ENCODE measurements around the gene PDP2. TPM values are rescaled to one million over a fixed set of nuclear protein-coding genes. Genes with fewer than 3 reads are reported as not detected.

Gene PDP2
- total RNA-seq, 2 experiments from 2014 or later = 3.3 to 5.9 TPM

DNA sequence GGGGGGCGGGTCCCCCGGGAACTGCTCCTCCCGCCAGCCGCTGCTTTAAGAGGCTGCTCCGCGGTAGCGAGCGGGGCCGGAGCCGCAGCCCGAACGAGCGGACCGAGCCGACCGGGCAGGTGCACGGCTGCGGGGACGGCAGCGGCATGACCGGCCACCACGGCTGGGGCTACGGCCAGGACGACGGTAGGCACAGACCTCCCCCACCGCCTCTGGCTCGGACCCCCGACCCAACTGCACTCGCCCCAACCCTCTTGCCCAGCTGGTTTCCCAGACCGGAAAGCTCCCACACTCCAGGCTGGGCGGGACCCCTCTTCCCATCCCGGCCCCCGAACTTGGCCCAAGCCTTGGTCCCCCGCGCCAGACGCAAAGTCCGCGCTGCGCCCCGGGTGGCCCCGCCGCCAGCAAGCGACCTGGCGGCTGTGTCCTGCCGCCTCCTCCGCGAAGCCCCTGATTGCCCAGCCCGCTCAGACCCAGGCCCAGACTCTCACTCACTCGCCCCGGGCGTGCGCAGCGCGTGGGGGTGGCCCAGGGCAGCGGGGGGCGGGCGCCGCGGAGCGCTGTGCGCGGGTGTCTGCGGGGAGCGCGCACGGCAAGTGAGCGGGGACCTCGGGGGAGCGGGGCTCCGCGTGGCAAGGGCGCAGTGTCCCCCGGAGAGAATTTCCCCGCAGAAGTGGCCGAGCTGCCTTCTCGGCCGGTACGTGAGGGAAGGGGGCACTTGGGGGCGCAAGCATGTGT lies 35.8 kb upstream of the PDP2 start, which contains the start of gene CA7:
CA7 (plus strand) TSS at position 73 of the 738 bp plus-strand sequence; CDS start at position 147, 74 bp downstream.
- no peak within 1 kb of the TSS for H3K27ac ChIP-seq (ENCODE audit: low read depth in 1 of 2, low read length in 2 of 2)
- Mint-ChIP-seq H3K27ac (no peak within 1 kb of the TSS), H3K36me3 (ENCODE audit: low read depth) (no peaks in the 10 kb centered on the region), H3K4me3 (peak within 1 kb of the TSS; percentile 54), H3K27me3 (peaks cover 62% of the 10 kb centered on the region), H3K9me3 (no peaks in the 10 kb centered on the region), H3K4me1 (ENCODE audit: low read depth) (peaks cover 11% of the 10 kb centered on the region)
- ChIA-PET POLR2A (interaction anchor here (1.2 kb wide), 1 partner anchor 14 kb away, joined by 3 read pairs; the partner anchor contains the start of gene NAE1), CTCF (no interaction called here)
- TF ChIP-seq, protein P1, sequence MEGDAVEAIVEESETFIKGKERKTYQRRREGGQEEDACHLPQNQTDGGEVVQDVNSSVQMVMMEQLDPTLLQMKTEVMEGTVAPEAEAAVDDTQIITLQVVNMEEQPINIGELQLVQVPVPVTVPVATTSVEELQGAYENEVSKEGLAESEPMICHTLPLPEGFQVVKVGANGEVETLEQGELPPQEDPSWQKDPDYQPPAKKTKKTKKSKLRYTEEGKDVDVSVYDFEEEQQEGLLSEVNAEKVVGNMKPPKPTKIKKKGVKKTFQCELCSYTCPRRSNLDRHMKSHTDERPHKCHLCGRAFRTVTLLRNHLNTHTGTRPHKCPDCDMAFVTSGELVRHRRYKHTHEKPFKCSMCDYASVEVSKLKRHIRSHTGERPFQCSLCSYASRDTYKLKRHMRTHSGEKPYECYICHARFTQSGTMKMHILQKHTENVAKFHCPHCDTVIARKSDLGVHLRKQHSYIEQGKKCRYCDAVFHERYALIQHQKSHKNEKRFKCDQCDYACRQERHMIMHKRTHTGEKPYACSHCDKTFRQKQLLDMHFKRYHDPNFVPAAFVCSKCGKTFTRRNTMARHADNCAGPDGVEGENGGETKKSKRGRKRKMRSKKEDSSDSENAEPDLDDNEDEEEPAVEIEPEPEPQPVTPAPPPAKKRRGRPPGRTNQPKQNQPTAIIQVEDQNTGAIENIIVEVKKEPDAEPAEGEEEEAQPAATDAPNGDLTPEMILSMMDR (IDR thresholded peaks at IDR 0.05) = no peak
- no peak within 1 kb of the TSS for H3K4me3 ChIP-seq (ENCODE audit: low read length)
- H3K36me3 ChIP-seq (ENCODE audit: insufficient read depth, low read length) = no peaks in the 10 kb centered on the region
- peaks cover 33 to 40% of the 10 kb centered on the region in 2 experiments for H3K27me3 ChIP-seq (ENCODE audit: control insufficient read depth in 1 of 2, insufficient read depth in 2 of 2, low read length in 2 of 2)
- ATAC-seq (ENCODE audit: poor library complexity) (no peak), DNase-seq (no peak)
- peaks cover 7% of the 10 kb centered on the region for H3K4me1 ChIP-seq (ENCODE audit: insufficient read depth, low read length)
- H3K9me3 ChIP-seq (ENCODE audit: control insufficient read depth in 1 of 2, insufficient read depth in 1 of 2, low read length in 2 of 2) = peaks cover 0 to 4% of the 10 kb centered on the region in 2 experiments
- intact Hi-C loops (cut with DNase I, micrococcal nuclease) = no loop called here

DNA sequence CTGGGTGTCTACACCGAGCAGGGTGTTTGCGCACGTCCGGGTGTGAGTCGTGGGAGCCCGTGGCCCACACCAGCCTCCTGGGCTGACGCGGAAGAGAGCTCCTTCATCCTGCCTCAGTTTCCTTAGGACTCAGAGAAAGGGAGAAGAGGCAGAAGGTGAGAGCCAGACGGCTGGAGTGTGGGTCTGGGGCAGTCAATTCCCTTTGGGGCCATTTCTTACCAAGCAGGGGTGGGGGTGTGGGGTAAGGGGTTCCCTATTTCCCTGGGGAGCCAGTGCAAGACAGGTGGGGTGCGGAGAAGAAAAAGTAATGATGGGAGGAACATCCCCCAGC lies 35.3 kb upstream of the PDP2 start:
- H3K9me3 Mint-ChIP-seq = no peaks in the 10 kb centered on the region
- no peak overlapping the region for H3K27ac ChIP-seq (ENCODE audit: low read depth in 1 of 2, low read length in 2 of 2)
- intact Hi-C loops (cut with DNase I, micrococcal nuclease) = no loop called here
- peaks cover 0 to 4% of the 10 kb centered on the region in 2 experiments for H3K9me3 ChIP-seq (ENCODE audit: control insufficient read depth in 1 of 2, insufficient read depth in 1 of 2, low read length in 2 of 2)
- TF ChIP-seq, protein P1 (IDR thresholded peaks at IDR 0.05) = no peak
- peaks cover 61% of the 10 kb centered on the region for H3K27me3 Mint-ChIP-seq
- DNase-seq (no peak), ATAC-seq (ENCODE audit: poor library complexity) (no peak)
- no peak overlapping the region for H3K27ac Mint-ChIP-seq
- peaks cover 7% of the 10 kb centered on the region for H3K4me1 ChIP-seq (ENCODE audit: insufficient read depth, low read length)
- no peak overlapping the region for H3K4me3 ChIP-seq (ENCODE audit: low read length)
- ChIA-PET CTCF (no interaction called here), POLR2A (interaction anchor here (1.2 kb wide), 1 partner anchor 14 kb away, joined by 3 read pairs; the partner anchor contains the start of gene NAE1)
- H3K36me3 Mint-ChIP-seq (ENCODE audit: low read depth) = no peaks in the 10 kb centered on the region
- H3K27me3 ChIP-seq (ENCODE audit: control insufficient read depth in 1 of 2, insufficient read depth in 2 of 2, low read length in 2 of 2) = peaks cover 33 to 40% of the 10 kb centered on the region in 2 experiments
- no peaks in the 10 kb centered on the region for H3K36me3 ChIP-seq (ENCODE audit: insufficient read depth, low read length)
- peaks cover 11% of the 10 kb centered on the region for H3K4me1 Mint-ChIP-seq (ENCODE audit: low read depth)
- H3K4me3 Mint-ChIP-seq = peak overlapping the region; percentile 30

DNA sequence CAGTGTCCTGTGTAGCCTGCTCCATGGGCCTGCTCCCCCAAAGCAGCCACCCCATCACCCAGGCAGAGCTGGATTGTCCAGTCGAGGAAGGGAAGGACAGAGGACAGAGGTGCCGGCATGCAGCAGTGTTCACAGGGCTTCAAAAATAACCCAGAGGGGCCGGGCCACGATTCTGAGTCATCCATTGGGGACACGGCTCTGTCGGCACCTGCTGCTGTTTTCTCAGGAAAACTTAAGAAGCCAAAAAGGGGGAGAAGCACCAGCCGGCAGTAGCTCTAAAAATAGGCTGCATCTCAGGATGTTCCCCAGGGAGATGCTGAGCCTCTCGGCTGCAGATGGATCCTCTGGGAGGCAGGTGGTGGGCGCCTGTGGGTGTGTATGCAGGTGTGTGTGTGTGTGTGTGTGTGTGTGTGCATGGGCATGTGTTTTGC lies 34.5 kb upstream of the PDP2 start:
- TF ChIP-seq, protein P1 (IDR thresholded peaks at IDR 0.05) = no peak
- POLR2A ChIA-PET = interaction anchor here (1.2 kb wide), 1 partner anchor 15 kb away, joined by 3 read pairs; the partner anchor contains the start of gene NAE1
- ATAC-seq (ENCODE audit: poor library complexity) (no peak), DNase-seq (no peak)
- Mint-ChIP-seq H3K9me3 (no peaks in the 10 kb centered on the region), H3K27ac (no peak overlapping the region), H3K27me3 (peaks cover 61% of the 10 kb centered on the region), H3K36me3 (ENCODE audit: low read depth) (no peaks in the 10 kb centered on the region), H3K4me1 (ENCODE audit: low read depth) (peaks cover 11% of the 10 kb centered on the region), H3K4me3 (peak overlapping the region; percentile 36)
- CTCF ChIA-PET = interaction anchor here (1.1 kb wide), 1 partner anchor 15 kb away, joined by 3 read pairs; the partner anchor contains the start of gene NAE1
- Histone ChIP-seq H3K4me1 (ENCODE audit: insufficient read depth, low read length) (peaks cover 7% of the 10 kb centered on the region), H3K9me3 (ENCODE audit: control insufficient read depth in 1 of 2, insufficient read depth in 1 of 2, low read length in 2 of 2) (peaks cover 0 to 4% of the 10 kb centered on the region in 2 experiments), H3K27ac (ENCODE audit: low read depth in 1 of 2, low read length in 2 of 2) (no peak overlapping the region), H3K36me3 (ENCODE audit: insufficient read depth, low read length) (no peaks in the 10 kb centered on the region), H3K4me3 (ENCODE audit: low read length) (no peak overlapping the region), H3K27me3 (ENCODE audit: control insufficient read depth in 1 of 2, insufficient read depth in 2 of 2, low read length in 2 of 2) (peaks cover 33 to 40% of the 10 kb centered on the region in 2 experiments)
- intact Hi-C loops (cut with DNase I, micrococcal nuclease) = no loop called here

All from CD4-positive, alpha-beta T cell (primary cell).